ENCODE data around the gene KCNQ1.

Gene KCNQ1

GRCh38 chr11:2572491-2573239, 127.9 kb downstream of the KCNQ1 start:
- Histone ChIP-seq H3K4me2 (ENCODE audit: low read length) (no peak overlapping the region), H3K27me3 (ENCODE audit: insufficient read depth, low read length) (no peaks in the 10 kb centered on the region), H3K4me1 (ENCODE audit: insufficient read depth, low read length, severe bottlenecking) (no peaks in the 10 kb centered on the region), H4K20me1 (ENCODE audit: insufficient read depth, low read length) (no peaks in the 10 kb centered on the region), H2AFZ (ENCODE audit: low read length) (no peak overlapping the region), H3K9ac (ENCODE audit: low read length) (no peak overlapping the region), H3K9me2 (ENCODE audit: low read depth, low read length) (no peaks in the 10 kb centered on the region), H3K4me3 (ENCODE audit: low read depth, low read length, poor library complexity, severe bottlenecking) (no peak overlapping the region), H3F3A (ENCODE audit: insufficient read depth, low read length) (no peaks in the 10 kb centered on the region), H3K79me2 (ENCODE audit: insufficient read depth, low read length) (no peaks in the 10 kb centered on the region), H3K9me3 (ENCODE audit: low read length) (no peaks in the 10 kb centered on the region), H3K27ac (ENCODE audit: low read depth, low read length, poor library complexity, severe bottlenecking) (no peak overlapping the region), H3K36me3 (ENCODE audit: insufficient read depth, low read length) (no peaks in the 10 kb centered on the region)
- TF ChIP-seq EZH2 (IDR thresholded peaks at IDR 0.05; ENCODE audit: borderline replicate concordance, low read length), result no peak
- TF ChIP-seq, protein P1, sequence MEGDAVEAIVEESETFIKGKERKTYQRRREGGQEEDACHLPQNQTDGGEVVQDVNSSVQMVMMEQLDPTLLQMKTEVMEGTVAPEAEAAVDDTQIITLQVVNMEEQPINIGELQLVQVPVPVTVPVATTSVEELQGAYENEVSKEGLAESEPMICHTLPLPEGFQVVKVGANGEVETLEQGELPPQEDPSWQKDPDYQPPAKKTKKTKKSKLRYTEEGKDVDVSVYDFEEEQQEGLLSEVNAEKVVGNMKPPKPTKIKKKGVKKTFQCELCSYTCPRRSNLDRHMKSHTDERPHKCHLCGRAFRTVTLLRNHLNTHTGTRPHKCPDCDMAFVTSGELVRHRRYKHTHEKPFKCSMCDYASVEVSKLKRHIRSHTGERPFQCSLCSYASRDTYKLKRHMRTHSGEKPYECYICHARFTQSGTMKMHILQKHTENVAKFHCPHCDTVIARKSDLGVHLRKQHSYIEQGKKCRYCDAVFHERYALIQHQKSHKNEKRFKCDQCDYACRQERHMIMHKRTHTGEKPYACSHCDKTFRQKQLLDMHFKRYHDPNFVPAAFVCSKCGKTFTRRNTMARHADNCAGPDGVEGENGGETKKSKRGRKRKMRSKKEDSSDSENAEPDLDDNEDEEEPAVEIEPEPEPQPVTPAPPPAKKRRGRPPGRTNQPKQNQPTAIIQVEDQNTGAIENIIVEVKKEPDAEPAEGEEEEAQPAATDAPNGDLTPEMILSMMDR (IDR thresholded peaks at IDR 0.05; ENCODE audit: low read length), result no peak

DNA sequence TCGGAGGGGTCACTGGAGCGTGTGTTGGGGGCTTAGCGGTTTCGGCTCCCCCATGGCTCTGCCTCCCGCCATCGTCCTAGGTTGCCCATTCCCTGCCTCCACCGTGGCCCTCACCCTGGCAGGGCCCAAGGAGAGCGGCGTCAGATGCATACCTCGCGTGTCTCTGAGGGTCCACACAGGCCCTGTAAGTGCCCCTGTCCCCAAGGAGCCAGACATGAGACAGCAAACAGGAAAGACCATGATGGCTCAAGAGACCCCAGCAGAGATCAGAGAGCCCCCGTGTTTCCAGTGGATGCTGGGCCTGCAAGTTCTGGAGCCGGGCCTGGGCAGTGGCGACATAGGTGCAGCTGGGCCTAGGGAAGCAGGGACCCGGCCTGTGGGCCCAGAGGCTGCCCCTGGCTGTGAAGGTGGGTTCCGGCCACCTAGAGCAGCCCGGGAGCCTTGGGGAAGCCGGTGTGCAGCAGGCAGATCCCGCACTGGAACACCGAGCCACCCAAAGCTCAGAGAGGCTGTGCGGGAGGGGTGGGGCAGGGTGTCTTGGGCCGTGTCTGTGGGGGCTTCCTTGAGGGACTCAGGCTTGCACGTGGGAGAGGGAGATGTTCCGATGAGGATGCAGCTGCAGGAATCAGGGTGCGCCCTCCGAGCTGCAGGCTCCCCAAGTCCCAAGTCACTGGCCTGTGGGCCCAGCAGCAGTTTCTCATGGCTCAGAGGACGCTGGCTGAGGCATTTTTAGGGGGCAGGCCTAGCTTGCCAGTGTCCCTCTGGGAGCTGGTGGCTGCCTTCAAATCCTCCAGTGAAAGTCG, 128.6 kb downstream of the KCNQ1 start:
- no peaks in the 10 kb centered on the region for H4K20me1 ChIP-seq (ENCODE audit: insufficient read depth, low read length)
- no peaks in the 10 kb centered on the region for H3F3A ChIP-seq (ENCODE audit: insufficient read depth, low read length)
- H3K27ac ChIP-seq (ENCODE audit: low read depth, low read length, poor library complexity, severe bottlenecking), result no peak overlapping the region
- no peak overlapping the region for H3K4me2 ChIP-seq (ENCODE audit: low read length)
- H3K4me3 ChIP-seq (ENCODE audit: low read depth, low read length, poor library complexity, severe bottlenecking), result no peak overlapping the region
- TF ChIP-seq, protein P1 (IDR thresholded peaks at IDR 0.05; ENCODE audit: low read length), result no peak
- no peak for TF ChIP-seq EZH2 (IDR thresholded peaks at IDR 0.05; ENCODE audit: borderline replicate concordance, low read length)
- H3K9me3 ChIP-seq (ENCODE audit: low read length), result no peaks in the 10 kb centered on the region
- H3K9me2 ChIP-seq (ENCODE audit: low read depth, low read length), result no peaks in the 10 kb centered on the region
- H3K36me3 ChIP-seq (ENCODE audit: insufficient read depth, low read length), result no peaks in the 10 kb centered on the region
- no peaks in the 10 kb centered on the region for H3K79me2 ChIP-seq (ENCODE audit: insufficient read depth, low read length)
- no peak overlapping the region for H3K9ac ChIP-seq (ENCODE audit: low read length)
- H3K4me1 ChIP-seq (ENCODE audit: insufficient read depth, low read length, severe bottlenecking), result no peaks in the 10 kb centered on the region
- H3K27me3 ChIP-seq (ENCODE audit: insufficient read depth, low read length), result no peaks in the 10 kb centered on the region
- H2AFZ ChIP-seq (ENCODE audit: low read length), result no peak overlapping the region

- Histone ChIP-seq H3K4me1 (ENCODE audit: insufficient read depth, low read length, severe bottlenecking) (no peaks in the 10 kb centered on the region), H3K9me3 (ENCODE audit: low read length) (no peaks in the 10 kb centered on the region), H2AFZ (ENCODE audit: low read length) (no peak overlapping the region), H3F3A (ENCODE audit: insufficient read depth, low read length) (no peaks in the 10 kb centered on the region), H3K9ac (ENCODE audit: low read length) (no peak overlapping the region), H3K27me3 (ENCODE audit: insufficient read depth, low read length) (no peaks in the 10 kb centered on the region), H4K20me1 (ENCODE audit: insufficient read depth, low read length) (no peaks in the 10 kb centered on the region), H3K4me2 (ENCODE audit: low read length) (no peak overlapping the region), H3K9me2 (ENCODE audit: low read depth, low read length) (no peaks in the 10 kb centered on the region), H3K36me3 (ENCODE audit: insufficient read depth, low read length) (no peaks in the 10 kb centered on the region), H3K79me2 (ENCODE audit: insufficient read depth, low read length) (no peaks in the 10 kb centered on the region), H3K27ac (ENCODE audit: low read depth, low read length, poor library complexity, severe bottlenecking) (no peak overlapping the region), H3K4me3 (ENCODE audit: low read depth, low read length, poor library complexity, severe bottlenecking) (no peak overlapping the region)
- no peak for TF ChIP-seq EZH2 (IDR thresholded peaks at IDR 0.05; ENCODE audit: borderline replicate concordance, low read length)
- TF ChIP-seq, protein P1 (IDR thresholded peaks at IDR 0.05; ENCODE audit: low read length), result no peak
These were observed 129.3 kb downstream of the KCNQ1 start for GRCh38 chr11:2574043-2574552.
